Measurements from ENCODE around the gene UCK1.

Gene UCK1

GRCh38 chr9:131487001-131487400 lies 44.1 kb downstream of the UCK1 start:
- ATAC-seq (ENCODE audit: low read depth) (no peak), DNase-seq (ENCODE audit: low spot score in 2 of 2) (no peak)
- Mint-ChIP-seq H3K27ac (no peak overlapping the region), H3K9me3 (no peaks in the 10 kb centered on the region), H3K36me3 (peaks cover 43% of the 10 kb centered on the region), H3K4me3 (no peak overlapping the region), H3K4me1 (peaks cover 5% of the 10 kb centered on the region), H3K27me3 (no peaks in the 10 kb centered on the region)

GRCh38 chr9:131485728-131486422 lies 45.2 kb downstream of the UCK1 start:
- peaks cover 40% of the 10 kb centered on the region for H3K36me3 Mint-ChIP-seq

DNA sequence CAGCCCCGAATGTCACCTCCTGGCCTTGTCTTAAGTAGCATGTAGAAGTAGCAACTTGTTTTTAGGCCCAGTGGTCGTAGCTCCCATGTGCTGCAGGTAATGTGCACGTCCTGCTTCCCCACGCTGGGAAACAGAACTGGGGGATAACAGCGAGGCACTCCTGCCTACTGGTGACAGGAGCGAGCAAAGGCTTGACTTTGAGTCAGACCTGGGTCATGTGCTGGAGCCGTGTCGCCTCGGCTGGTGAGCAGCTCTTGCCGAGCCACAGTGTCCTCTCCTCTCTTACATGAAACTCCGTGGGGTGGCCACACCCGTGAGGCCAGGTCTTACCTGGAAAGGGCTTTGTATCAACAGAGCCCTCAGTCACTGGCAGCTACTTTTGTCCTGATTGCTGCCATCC lies 45.9 kb downstream of the UCK1 start:
- Mint-ChIP-seq H3K4me3 (no peak overlapping the region), H3K4me1 (peaks cover 5% of the 10 kb centered on the region), H3K27ac (no peak overlapping the region), H3K27me3 (no peaks in the 10 kb centered on the region), H3K36me3 (peaks cover 34% of the 10 kb centered on the region), H3K9me3 (no peaks in the 10 kb centered on the region)
- ATAC-seq (ENCODE audit: low read depth) (no peak), DNase-seq (ENCODE audit: low spot score in 2 of 2) (no peak)

More at GRCh38 chr9:131485728-131486422, 45.2 kb downstream of the UCK1 start:
- no peaks in the 10 kb centered on the region for H3K27me3 Mint-ChIP-seq
- H3K27ac Mint-ChIP-seq = no peak overlapping the region
- no peak overlapping the region for H3K4me3 Mint-ChIP-seq
- peaks cover 5% of the 10 kb centered on the region for H3K4me1 Mint-ChIP-seq
- DNase-seq (ENCODE audit: low spot score in 2 of 2) (no peak), ATAC-seq (ENCODE audit: low read depth) (no peak)
- H3K9me3 Mint-ChIP-seq = no peaks in the 10 kb centered on the region

DNA sequence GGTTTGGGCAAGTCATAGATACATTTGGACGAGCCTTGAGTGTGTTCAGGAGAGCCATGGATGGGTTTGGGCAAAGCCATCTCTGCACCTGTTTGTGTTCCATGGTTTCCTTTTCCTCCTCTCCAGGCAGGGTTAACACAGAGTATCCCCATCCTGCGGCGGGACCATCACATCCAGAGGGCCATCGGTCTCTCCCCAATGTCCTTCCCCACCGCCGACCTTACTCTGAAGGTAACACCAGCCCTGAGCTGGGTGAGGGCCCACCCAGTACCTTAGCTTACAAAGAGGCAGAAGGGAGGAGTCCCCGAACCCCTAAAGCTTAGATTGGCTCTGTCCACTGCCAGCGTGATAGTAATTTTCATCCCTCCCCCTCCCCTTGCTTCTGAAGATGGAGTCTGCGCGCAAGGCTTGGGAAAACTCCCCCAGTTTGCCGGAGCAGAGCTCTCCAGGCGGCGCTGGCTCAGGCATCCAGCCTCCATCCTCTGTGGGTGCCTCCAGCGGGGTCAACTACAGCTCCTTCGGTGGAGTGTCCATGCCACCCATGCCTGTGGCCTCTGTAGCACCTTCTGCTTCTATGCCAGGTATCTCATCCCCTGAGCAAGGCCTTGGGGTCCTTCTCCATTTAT lies 46.4 kb downstream of the UCK1 start:
- DNase-seq (ENCODE audit: low spot score in 2 of 2) (no peak), ATAC-seq (ENCODE audit: low read depth) (no peak)
- H3K27me3 Mint-ChIP-seq = no peaks in the 10 kb centered on the region
- H3K9me3 Mint-ChIP-seq = no peaks in the 10 kb centered on the region
- no peak overlapping the region for H3K4me3 Mint-ChIP-seq
- H3K27ac Mint-ChIP-seq = no peak overlapping the region
- peaks cover 3% of the 10 kb centered on the region for H3K4me1 Mint-ChIP-seq
- peaks cover 31% of the 10 kb centered on the region for H3K36me3 Mint-ChIP-seq

GRCh38 chr9:131484051-131484445 lies 47.0 kb downstream of the UCK1 start:
- no peak overlapping the region for H3K4me3 Mint-ChIP-seq
- no peaks in the 10 kb centered on the region for H3K27me3 Mint-ChIP-seq
- peaks cover 31% of the 10 kb centered on the region for H3K36me3 Mint-ChIP-seq
- DNase-seq (ENCODE audit: low spot score in 2 of 2) (no peak), ATAC-seq (ENCODE audit: low read depth) (no peak)
- H3K9me3 Mint-ChIP-seq = no peaks in the 10 kb centered on the region
- no peak overlapping the region for H3K27ac Mint-ChIP-seq
- peaks cover 3% of the 10 kb centered on the region for H3K4me1 Mint-ChIP-seq

DNA sequence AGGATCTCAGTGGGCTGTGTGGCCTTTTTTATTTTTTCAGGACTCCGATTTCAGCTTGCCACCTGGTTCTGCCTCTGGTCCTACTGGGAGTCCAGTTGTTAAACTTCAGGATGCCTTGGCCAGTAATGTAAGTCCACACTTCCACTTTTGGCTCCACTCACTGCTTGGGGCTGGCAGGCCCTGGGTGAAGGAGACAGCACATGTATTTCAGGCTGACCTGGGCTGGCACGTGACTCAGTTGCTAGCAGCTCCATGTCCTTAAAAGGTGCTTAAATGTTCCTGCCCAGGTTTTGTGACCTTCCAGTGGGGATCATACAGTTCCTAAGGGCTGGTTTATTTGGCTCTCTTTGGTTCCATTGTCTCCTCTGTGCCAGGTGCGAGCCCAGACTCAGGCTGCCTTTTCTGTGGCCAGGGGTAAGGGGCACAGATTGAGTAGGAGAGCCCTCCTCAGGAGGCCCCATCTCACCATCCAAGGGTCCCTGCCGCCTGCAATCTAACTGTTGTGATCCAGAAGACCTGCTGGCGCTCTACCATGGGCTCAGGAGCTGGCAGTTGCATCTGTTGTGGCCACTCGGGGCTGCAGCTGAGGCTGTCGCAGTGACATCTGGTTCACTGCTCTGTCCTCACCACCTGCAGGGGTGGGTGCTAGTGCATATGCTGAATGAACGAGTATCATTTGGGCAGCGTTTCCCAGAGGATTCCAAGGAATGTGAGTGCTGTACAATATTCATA lies 47.6 kb downstream of the UCK1 start:
- H3K4me1 Mint-ChIP-seq = peaks cover 3% of the 10 kb centered on the region
- no peaks in the 10 kb centered on the region for H3K9me3 Mint-ChIP-seq

GRCh38 chr9:131482343-131483006 lies 48.6 kb downstream of the UCK1 start:
- no peak overlapping the region for H3K27ac Mint-ChIP-seq
- H3K27me3 Mint-ChIP-seq = no peaks in the 10 kb centered on the region
- DNase-seq (ENCODE audit: low spot score in 2 of 2) (no peak), ATAC-seq (ENCODE audit: low read depth) (no peak)
- H3K4me1 Mint-ChIP-seq = peaks cover 3% of the 10 kb centered on the region
- no peak overlapping the region for H3K4me3 Mint-ChIP-seq
- no peaks in the 10 kb centered on the region for H3K9me3 Mint-ChIP-seq
- H3K36me3 Mint-ChIP-seq = peaks cover 32% of the 10 kb centered on the region

More for the DNA sequence above, 47.6 kb downstream of the UCK1 start:
- no peak for ATAC-seq (ENCODE audit: low read depth)
- H3K27me3 Mint-ChIP-seq = no peaks in the 10 kb centered on the region
- no peak overlapping the region for H3K4me3 Mint-ChIP-seq
- peaks cover 29% of the 10 kb centered on the region for H3K36me3 Mint-ChIP-seq
- no peak overlapping the region for H3K27ac Mint-ChIP-seq
- DNase-seq (ENCODE audit: low spot score in 2 of 2) = no peak

- peaks cover 3% of the 10 kb centered on the region for H3K4me1 Mint-ChIP-seq
- H3K27me3 Mint-ChIP-seq = no peaks in the 10 kb centered on the region
- DNase-seq (ENCODE audit: low spot score in 2 of 2) (no peak), ATAC-seq (ENCODE audit: low read depth) (no peak)
- peaks cover 34% of the 10 kb centered on the region for H3K36me3 Mint-ChIP-seq
- no peak overlapping the region for H3K27ac Mint-ChIP-seq
- H3K9me3 Mint-ChIP-seq = no peaks in the 10 kb centered on the region
- H3K4me3 Mint-ChIP-seq = no peak overlapping the region
Observed at GRCh38 chr9:131481441-131482342, 49.4 kb downstream of the UCK1 start.

- Mint-ChIP-seq H3K4me3 (no peak overlapping the region), H3K27me3 (no peaks in the 10 kb centered on the region), H3K4me1 (peaks cover 3% of the 10 kb centered on the region), H3K9me3 (no peaks in the 10 kb centered on the region), H3K36me3 (peaks cover 30% of the 10 kb centered on the region), H3K27ac (no peak overlapping the region)
- ATAC-seq (ENCODE audit: low read depth) = no peak
- no peak for DNase-seq (ENCODE audit: low spot score in 2 of 2)
Observed at GRCh38 chr9:131480258-131480657, 50.8 kb downstream of the UCK1 start.

GRCh38 chr9:131478911-131479310 lies 52.2 kb downstream of the UCK1 start:
- H3K4me1 Mint-ChIP-seq = peaks cover 3% of the 10 kb centered on the region
- ATAC-seq (ENCODE audit: low read depth) (no peak), DNase-seq (ENCODE audit: low spot score in 2 of 2) (no peak)
- no peaks in the 10 kb centered on the region for H3K27me3 Mint-ChIP-seq
- H3K9me3 Mint-ChIP-seq = no peaks in the 10 kb centered on the region
- H3K36me3 Mint-ChIP-seq = peaks cover 34% of the 10 kb centered on the region
- no peak overlapping the region for H3K4me3 Mint-ChIP-seq
- no peak overlapping the region for H3K27ac Mint-ChIP-seq

GRCh38 chr9:131478421-131478868 lies 52.6 kb downstream of the UCK1 start:
- Mint-ChIP-seq H3K4me1 (peaks cover 3% of the 10 kb centered on the region), H3K36me3 (peaks cover 36% of the 10 kb centered on the region), H3K9me3 (no peaks in the 10 kb centered on the region), H3K27me3 (no peaks in the 10 kb centered on the region), H3K4me3 (no peak overlapping the region), H3K27ac (no peak overlapping the region)
- DNase-seq (ENCODE audit: low spot score in 2 of 2) = peak; percentile 58 to 63
- peak; percentile 79 for ATAC-seq (ENCODE audit: low read depth)

DNA sequence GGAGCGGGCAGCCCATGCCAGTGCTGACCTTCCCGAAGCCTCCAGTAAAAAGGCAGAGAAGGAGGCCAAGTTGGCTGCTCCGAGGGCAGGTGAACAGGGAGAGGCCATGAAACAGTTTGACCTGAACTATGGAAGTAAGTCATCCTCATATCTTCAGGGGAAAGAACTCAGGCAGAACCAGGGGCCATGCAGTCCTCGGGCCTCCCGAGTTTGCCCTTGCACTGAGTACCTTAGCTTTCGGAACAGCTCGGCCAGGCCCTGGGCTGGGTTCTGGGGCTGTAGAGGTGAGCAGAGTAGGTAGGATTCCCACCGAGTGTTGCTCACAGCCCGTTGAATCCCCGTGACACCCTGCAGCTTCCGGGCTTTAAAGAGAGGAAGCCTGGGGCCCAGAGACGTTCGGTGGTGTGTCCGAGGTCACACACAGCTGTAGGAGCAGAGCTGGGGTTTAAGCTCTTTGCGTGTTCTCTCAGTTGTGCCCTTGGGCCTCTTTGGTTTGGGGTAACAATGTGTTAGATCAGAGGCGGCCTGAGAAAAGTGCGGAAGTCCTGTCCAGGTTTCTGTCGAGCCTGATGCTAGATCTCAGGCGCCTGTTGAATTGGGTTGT lies 53.1 kb downstream of the UCK1 start:
- Mint-ChIP-seq H3K36me3 (peaks cover 39% of the 10 kb centered on the region), H3K9me3 (no peaks in the 10 kb centered on the region), H3K4me3 (no peak overlapping the region), H3K27ac (no peak overlapping the region), H3K4me1 (peaks cover 3% of the 10 kb centered on the region), H3K27me3 (no peaks in the 10 kb centered on the region)
- ATAC-seq (ENCODE audit: low read depth) (no peak), DNase-seq (ENCODE audit: low spot score in 2 of 2) (no peak)

GRCh38 chr9:131477367-131477766 lies 53.7 kb downstream of the UCK1 start:
- H3K9me3 Mint-ChIP-seq = no peaks in the 10 kb centered on the region
- H3K4me1 Mint-ChIP-seq = peaks cover 3% of the 10 kb centered on the region
- no peak overlapping the region for H3K27ac Mint-ChIP-seq
- H3K27me3 Mint-ChIP-seq = no peaks in the 10 kb centered on the region
- ATAC-seq (ENCODE audit: low read depth) = no peak
- no peak overlapping the region for H3K4me3 Mint-ChIP-seq
- DNase-seq (ENCODE audit: low spot score in 2 of 2) = no peak
- peaks cover 39% of the 10 kb centered on the region for H3K36me3 Mint-ChIP-seq

Data from memory B cell (primary cell).